Activated CD4-positive, alpha-beta memory T cell treated with anti-CD3 and anti-CD28 coated beads for 36 hours (primary cell): ENCODE data around the gene TEX14. TPM values are rescaled to one million over a fixed set of nuclear protein-coding genes. Genes with fewer than 3 reads are reported as not detected.

ENCODE experiments used
- CTCF ChIA-PET: fragments of 350-600 bp; sonication (Branson Sonifier 250); formaldehyde crosslinking; loops from one replicate; lab custom pipeline; 2021; ENCODE audit warnings: antibody characterized with exemption, inconsistent platforms; lab: Charles Lee
- POLR2A ChIA-PET: fragments of 350-600 bp; sonication (Branson Sonifier 250); formaldehyde crosslinking; loops from one replicate; lab custom pipeline; 2021; ENCODE audit warnings: antibody characterized with exemption; lab: Charles Lee
- DNase-seq: peaks from one replicate; pipeline ENCODE4 v3.0.0-alpha.2; 2020
- H3K27ac Mint-ChIP-seq: one replicate; pipeline ENCODE4 v1.8.0; 2021; ENCODE audit warnings: mixed read lengths
- H3K27me3 Mint-ChIP-seq: one replicate; pipeline ENCODE4 v1.8.0; 2021; ENCODE audit warnings: mixed read lengths
- H3K36me3 Mint-ChIP-seq: one replicate; pipeline ENCODE4 v1.8.0; 2021; ENCODE audit warnings: mixed read lengths
- H3K4me1 Mint-ChIP-seq: one replicate; pipeline ENCODE4 v1.8.0; 2021; ENCODE audit warnings: low read depth, mixed read lengths
- H3K4me3 Mint-ChIP-seq: one replicate; pipeline ENCODE4 v1.8.0; 2021; ENCODE audit warnings: mild to moderate bottlenecking, mixed read lengths
- H3K9me3 Mint-ChIP-seq: one replicate; pipeline ENCODE4 v1.8.0; 2021; ENCODE audit warnings: mixed read lengths
- intact Hi-C: fragments of 100-400 bp; cut with micrococcal nuclease; formaldehyde crosslinking; loops from one replicate; pipeline ENCODE4 v1.15.1; 2023
- total RNA-seq, 2 experiments: library from RNA; stranded (reverse); gene quantifications; one replicate each; pipeline ENCODE4 v1.2.3, GENCODE V29; 2021

The TEX14 gene
- total RNA-seq, 2 experiments from 2014 or later = 0.14 to 0.17 TPM

- peak; percentile 67 for DNase-seq
- CTCF ChIA-PET = interaction anchor here (0.7 to 1.6 kb wide), 2 partner anchors 10 to 46 kb away, joined by 4 to 7 read pairs; no protein-coding TSS in a partner anchor
- POLR2A ChIA-PET = interaction anchor here (3.8 kb wide), 1 partner anchor 99 kb away, joined by 22 read pairs; no protein-coding TSS in a partner anchor
- intact Hi-C loops = no loop called here
- Mint-ChIP-seq H3K36me3 (no peaks in the 10 kb centered on the region), H3K4me1 (peaks cover 3% of the 10 kb centered on the region), H3K9me3 (no peaks in the 10 kb centered on the region), H3K27ac (no peak overlapping the region), H3K27me3 (peaks cover 11% of the 10 kb centered on the region), H3K4me3 (peak overlapping the region; percentile 40)
Measured at GRCh38 chr17:58531661-58532554, 159.9 kb downstream of the TEX14 start.

GRCh38 chr17:58531122-58531521 is 160.7 kb downstream of the TEX14 start:
- no peak overlapping the region for H3K27ac Mint-ChIP-seq
- no peak for DNase-seq
- H3K4me1 Mint-ChIP-seq = peaks cover 4% of the 10 kb centered on the region
- no peaks in the 10 kb centered on the region for H3K36me3 Mint-ChIP-seq
- H3K27me3 Mint-ChIP-seq = peaks cover 11% of the 10 kb centered on the region
- ChIA-PET CTCF (no interaction called here), POLR2A (interaction anchor here (3.8 kb wide), 1 partner anchor 100 kb away, joined by 22 read pairs; no protein-coding TSS in a partner anchor)
- no peaks in the 10 kb centered on the region for H3K9me3 Mint-ChIP-seq
- H3K4me3 Mint-ChIP-seq = peak overlapping the region; percentile 9
- intact Hi-C loops = no loop called here

GRCh38 chr17:58530655-58531054 is 161.2 kb downstream of the TEX14 start:
- intact Hi-C loops = no loop called here
- CTCF ChIA-PET = no interaction called here
- Mint-ChIP-seq H3K4me3 (no peak overlapping the region), H3K27me3 (peaks cover 11% of the 10 kb centered on the region), H3K27ac (no peak overlapping the region), H3K4me1 (peaks cover 4% of the 10 kb centered on the region), H3K36me3 (no peaks in the 10 kb centered on the region), H3K9me3 (no peaks in the 10 kb centered on the region)
- no peak for DNase-seq
- POLR2A ChIA-PET = interaction anchor here (3.8 kb wide), 1 partner anchor 101 kb away, joined by 22 read pairs; no protein-coding TSS in a partner anchor

GRCh38 chr17:58529275-58529674 is 162.6 kb downstream of the TEX14 start:
- H3K27me3 Mint-ChIP-seq = peaks cover 2% of the 10 kb centered on the region
- intact Hi-C loops = no loop called here
- H3K9me3 Mint-ChIP-seq = no peaks in the 10 kb centered on the region
- ChIA-PET CTCF (interaction anchor here (1.2 kb wide), 1 partner anchor 11 kb away, joined by 3 read pairs; no protein-coding TSS in a partner anchor), POLR2A (interaction anchor here (0.6 kb wide), 1 partner anchor 38 kb away, joined by 3 read pairs; no protein-coding TSS in a partner anchor)
- DNase-seq = no peak
- H3K4me1 Mint-ChIP-seq = peaks cover 4% of the 10 kb centered on the region
- H3K36me3 Mint-ChIP-seq = no peaks in the 10 kb centered on the region
- H3K4me3 Mint-ChIP-seq = no peak overlapping the region
- H3K27ac Mint-ChIP-seq = no peak overlapping the region

- Mint-ChIP-seq H3K4me3 (no peak overlapping the region), H3K4me1 (peaks cover 4% of the 10 kb centered on the region), H3K9me3 (no peaks in the 10 kb centered on the region), H3K27ac (no peak overlapping the region), H3K27me3 (peaks cover 2% of the 10 kb centered on the region), H3K36me3 (no peaks in the 10 kb centered on the region)
- POLR2A ChIA-PET = interaction anchor here (0.6 to 1.0 kb wide), 2 partner anchors 9 to 13 kb away, joined by 3 to 5 read pairs; no protein-coding TSS in a partner anchor
- DNase-seq = no peak
- intact Hi-C loops = no loop called here
- CTCF ChIA-PET = interaction anchor here (0.9 to 1.0 kb wide), 2 partner anchors 10 to 478 kb away, joined by 3 to 4 read pairs; no protein-coding TSS in a partner anchor
Measured at GRCh38 chr17:58528443-58528842, 163.4 kb downstream of the TEX14 start.

- intact Hi-C loops = no loop called here
- H3K27me3 Mint-ChIP-seq = no peaks in the 10 kb centered on the region
- H3K9me3 Mint-ChIP-seq = no peaks in the 10 kb centered on the region
- H3K4me1 Mint-ChIP-seq = peaks cover 4% of the 10 kb centered on the region
- ChIA-PET POLR2A (interaction anchor here (0.6 to 1.0 kb wide), 2 partner anchors 8 to 14 kb away, joined by 3 to 5 read pairs; no protein-coding TSS in a partner anchor), CTCF (interaction anchor here (0.8 to 1.0 kb wide), 3 partner anchors 9 to 478 kb away, joined by 3 to 4 read pairs (median 3); no protein-coding TSS in a partner anchor)
- H3K27ac Mint-ChIP-seq = no peak overlapping the region
- DNase-seq = no peak
- no peak overlapping the region for H3K4me3 Mint-ChIP-seq
- no peaks in the 10 kb centered on the region for H3K36me3 Mint-ChIP-seq
Measured at GRCh38 chr17:58527949-58528348, 163.9 kb downstream of the TEX14 start.

- H3K27me3 Mint-ChIP-seq = no peaks in the 10 kb centered on the region
- peaks cover 4% of the 10 kb centered on the region for H3K4me1 Mint-ChIP-seq
- intact Hi-C loops = no loop called here
- H3K36me3 Mint-ChIP-seq = no peaks in the 10 kb centered on the region
- ChIA-PET CTCF (interaction anchor here (0.6 to 0.8 kb wide), 2 partner anchors 10 to 40 kb away, joined by 3 read pairs; no protein-coding TSS in a partner anchor), POLR2A (no interaction called here)
- no peak overlapping the region for H3K4me3 Mint-ChIP-seq
- H3K27ac Mint-ChIP-seq = no peak overlapping the region
- no peak for DNase-seq
- H3K9me3 Mint-ChIP-seq = no peaks in the 10 kb centered on the region
Measured at GRCh38 chr17:58527306-58527705, 164.5 kb downstream of the TEX14 start.

GRCh38 chr17:58525239-58525638 is 166.6 kb downstream of the TEX14 start:
- no peak for DNase-seq
- ChIA-PET POLR2A (no interaction called here), CTCF (no interaction called here)
- no peaks in the 10 kb centered on the region for H3K27me3 Mint-ChIP-seq
- no peaks in the 10 kb centered on the region for H3K9me3 Mint-ChIP-seq
- H3K4me3 Mint-ChIP-seq = no peak overlapping the region
- H3K4me1 Mint-ChIP-seq = peaks cover 2% of the 10 kb centered on the region
- H3K27ac Mint-ChIP-seq = no peak overlapping the region
- no peaks in the 10 kb centered on the region for H3K36me3 Mint-ChIP-seq
- intact Hi-C loops = no loop called here

- H3K4me1 Mint-ChIP-seq = peaks cover 8% of the 10 kb centered on the region
- H3K36me3 Mint-ChIP-seq = peaks cover 3% of the 10 kb centered on the region
- H3K9me3 Mint-ChIP-seq = no peaks in the 10 kb centered on the region
- no peaks in the 10 kb centered on the region for H3K27me3 Mint-ChIP-seq
- H3K4me3 Mint-ChIP-seq = no peak overlapping the region
- no peak overlapping the region for H3K27ac Mint-ChIP-seq
- intact Hi-C loops = no loop called here
- ChIA-PET CTCF (no interaction called here), POLR2A (no interaction called here)
- no peak for DNase-seq
Measured at GRCh38 chr17:58521680-58522079, 170.2 kb downstream of the TEX14 start.

GRCh38 chr17:58520843-58521430 is 170.9 kb downstream of the TEX14 start:
- Mint-ChIP-seq H3K36me3 (peaks cover 3% of the 10 kb centered on the region), H3K4me1 (peaks cover 16% of the 10 kb centered on the region), H3K27ac (no peak overlapping the region), H3K9me3 (no peaks in the 10 kb centered on the region), H3K27me3 (no peaks in the 10 kb centered on the region), H3K4me3 (no peak overlapping the region)
- POLR2A ChIA-PET = no interaction called here
- intact Hi-C loops = no loop called here
- CTCF ChIA-PET = interaction anchor here (0.6 to 3.1 kb wide), 3 partner anchors 13 to 484 kb away, joined by 3 to 31 read pairs (median 5); no protein-coding TSS in a partner anchor
- peak; percentile 21 for DNase-seq

- CTCF ChIA-PET = interaction anchor here (1.0 to 3.1 kb wide), 11 partner anchors 12 to 487 kb away, joined by 3 to 31 read pairs (median 3); no protein-coding TSS in a partner anchor
- POLR2A ChIA-PET = interaction anchor here (0.6 to 2.8 kb wide), 7 partner anchors 87 to 589 kb away, joined by 3 to 62 read pairs (median 3); partner anchors contain the start of genes RAD51C and TRIM37
- Mint-ChIP-seq H3K27me3 (no peaks in the 10 kb centered on the region), H3K36me3 (peaks cover 3% of the 10 kb centered on the region), H3K9me3 (no peaks in the 10 kb centered on the region), H3K4me3 (peak overlapping the region; percentile 91), H3K4me1 (peaks cover 31% of the 10 kb centered on the region), H3K27ac (peak overlapping the region; percentile 95)
- intact Hi-C loops = loop anchor here (1.0 to 5.0 kb wide), 13 partner anchors 31 to 692 kb away; partner anchors contain the start of genes PRR11, RAD51C, SKA2 and SMG8
- DNase-seq = peak; percentile 100
Measured at GRCh38 chr17:58517928-58518609, 173.8 kb downstream of the TEX14 start.
